ENCODE results near the gene TAF1D. TPM values are rescaled to one million over a fixed set of nuclear protein-coding genes. Genes with fewer than 3 reads are reported as not detected.

Gene TAF1D
- total RNA-seq, 4 donors from 2014 or later: 96.5 to 208 (median 165) TPM

GRCh38 chr11:93761910-93762309, 20.6 kb upstream of the TAF1D start:
- no peak for TF ChIP-seq CTCF (IDR thresholded peaks at IDR 0.05; ENCODE audit: low read depth)

GRCh38 chr11:93757924-93758865, 16.9 kb upstream of the TAF1D start:
- TF ChIP-seq CTCF (IDR thresholded peaks at IDR 0.05; ENCODE audit: low read depth): no peak

GRCh38 chr11:93757301-93757700, 16.0 kb upstream of the TAF1D start:
- no peak for TF ChIP-seq CTCF (IDR thresholded peaks at IDR 0.05; ENCODE audit: low read depth)

- TF ChIP-seq CTCF (IDR thresholded peaks at IDR 0.05; ENCODE audit: low read depth): no peak
These were observed 15.5 kb upstream of the TAF1D start for GRCh38 chr11:93756748-93757147.

- no peak for TF ChIP-seq CTCF (IDR thresholded peaks at IDR 0.05; ENCODE audit: low read depth)
These were observed 11.9 kb upstream of the TAF1D start for GRCh38 chr11:93753241-93753640.

GRCh38 chr11:93751001-93751400, 9.7 kb upstream of the TAF1D start:
- TF ChIP-seq CTCF (IDR thresholded peaks at IDR 0.05; ENCODE audit: low read depth): no peak

GRCh38 chr11:93747122-93747521, 5.8 kb upstream of the TAF1D start:
- no peak for TF ChIP-seq CTCF (IDR thresholded peaks at IDR 0.05; ENCODE audit: low read depth)
